H9 (cell line): ENCODE measurements around the gene RIOK3. TPM values are rescaled to one million over a fixed set of nuclear protein-coding genes. Genes with fewer than 3 reads are reported as not detected.
"Not testable (repeated sequence)": the region's sequence is repeated elsewhere in the genome, so short reads cannot be mapped to it uniquely, and the experiment has no call there.

Source experiments
- DNase-seq: peaks from one replicate; pipeline ENCODE4 v3.0.0-alpha.2; 2017
- H2AFZ ChIP-seq: one replicate; pipeline ENCODE4 v1.6.1; 2013; ENCODE audit warnings: mild to moderate bottlenecking, low read length, control low read depth, moderate library complexity
- H2AK5ac ChIP-seq: 2 replicates; pipeline ENCODE4 v1.6.1; 2013; ENCODE audit warnings: low read length, control low read depth, mixed read lengths; ENCODE audit not compliant: insufficient read length
- H2BK120ac ChIP-seq: one replicate; pipeline ENCODE4 v1.6.1; 2013; ENCODE audit warnings: low read depth, mild to moderate bottlenecking, low read length, control low read depth, inconsistent platforms; ENCODE audit not compliant: poor library complexity, severe bottlenecking
- H2BK12ac ChIP-seq: 2 replicates; pipeline ENCODE4 v1.6.1; 2013; ENCODE audit warnings: low read length, control low read depth, mixed read lengths, low read depth; ENCODE audit not compliant: insufficient read length
- H2BK15ac ChIP-seq: 2 replicates; pipeline ENCODE4 v1.6.1; 2013; ENCODE audit warnings: low read depth, low read length, control low read depth
- H2BK20ac ChIP-seq: one replicate; pipeline ENCODE4 v1.6.1; 2013; ENCODE audit warnings: low read depth, mild to moderate bottlenecking, low read length, control low read depth, inconsistent platforms; ENCODE audit not compliant: poor library complexity, severe bottlenecking
- H2BK5ac ChIP-seq: 2 replicates; pipeline ENCODE4 v1.6.1; 2013; ENCODE audit warnings: low read length, control low read depth, mixed read lengths; ENCODE audit not compliant: insufficient read length
- H3K14ac ChIP-seq: 2 replicates; pipeline ENCODE4 v1.6.1; 2013; ENCODE audit warnings: low read length, control low read depth; ENCODE audit not compliant: insufficient read depth
- H3K18ac ChIP-seq: 2 replicates; pipeline ENCODE4 v1.6.1; 2013; ENCODE audit warnings: low read depth, mild to moderate bottlenecking, mixed read lengths, low read length, control low read depth; ENCODE audit not compliant: insufficient read length
- H3K23ac ChIP-seq: 2 replicates; pipeline ENCODE4 v1.6.1; 2013; ENCODE audit warnings: low read length, control low read depth, mixed read lengths, low read depth; ENCODE audit not compliant: insufficient read length
- H3K23me2 ChIP-seq: 2 replicates; pipeline ENCODE4 v1.6.1; 2013; ENCODE audit warnings: low read depth, mild to moderate bottlenecking, mixed read lengths, low read length, control low read depth; ENCODE audit not compliant: insufficient read length, poor library complexity, severe bottlenecking
- H3K27ac ChIP-seq: 2 replicates; pipeline ENCODE4 v1.5.1; 2013; ENCODE audit warnings: low read length, control low read depth, mixed read lengths, low read depth; ENCODE audit not compliant: insufficient read length
- H3K27me3 ChIP-seq: 2 replicates; pipeline ENCODE4 v1.6.1; 2013; ENCODE audit warnings: low read length, control low read depth, inconsistent platforms; ENCODE audit not compliant: insufficient read depth
- H3K4ac ChIP-seq: 2 replicates; pipeline ENCODE4 v1.6.1; 2013; ENCODE audit warnings: low read depth, mild to moderate bottlenecking, control low read depth, inconsistent platforms, low read length, moderate library complexity
- H3K4me1 ChIP-seq: 2 replicates; pipeline ENCODE4 v1.6.1; 2013; ENCODE audit warnings: low read length, control low read depth, inconsistent platforms; ENCODE audit not compliant: insufficient read depth
- H3K4me2 ChIP-seq: 2 replicates; pipeline ENCODE4 v1.6.1; 2013; ENCODE audit warnings: low read length, control low read depth, mixed read lengths; ENCODE audit not compliant: insufficient read length, insufficient read depth
- H3K56ac ChIP-seq: 2 replicates; pipeline ENCODE4 v1.6.1; 2013; ENCODE audit warnings: low read depth, mild to moderate bottlenecking, mixed read lengths, low read length, control low read depth; ENCODE audit not compliant: insufficient read length
- H3K79me1 ChIP-seq: 2 replicates; pipeline ENCODE4 v1.6.1; 2013; ENCODE audit warnings: low read depth, mild to moderate bottlenecking, moderate library complexity, low read length, control low read depth, inconsistent platforms; ENCODE audit not compliant: insufficient read depth, poor library complexity, severe bottlenecking
- H3K79me2 ChIP-seq: 2 replicates; pipeline ENCODE4 v1.6.1; 2013; ENCODE audit warnings: low read length, control low read depth, inconsistent platforms; ENCODE audit not compliant: insufficient read depth
- H3K9ac ChIP-seq: 2 replicates; pipeline ENCODE4 v1.6.1; 2013; ENCODE audit warnings: low read length, control low read depth, mixed read lengths; ENCODE audit not compliant: insufficient read length; ENCODE audit errors: extremely low read depth
- H3K9me3 ChIP-seq: one replicate; pipeline ENCODE4 v1.6.1; 2013; ENCODE audit warnings: low read depth, low read length, inconsistent platforms; ENCODE audit not compliant: control insufficient read depth
- H3T11ph ChIP-seq: one replicate; pipeline ENCODE4 v1.6.1; 2013; ENCODE audit warnings: mild to moderate bottlenecking, low read length, control low read depth, inconsistent platforms
- H4K20me1 ChIP-seq: one replicate; pipeline ENCODE4 v1.6.1; 2013; ENCODE audit not compliant: control insufficient read depth, insufficient read length, insufficient read depth
- H4K5ac ChIP-seq: 2 replicates; pipeline ENCODE4 v1.6.1; 2013; ENCODE audit warnings: low read depth, mild to moderate bottlenecking, mixed read lengths, low read length, control low read depth; ENCODE audit not compliant: insufficient read length
- H4K8ac ChIP-seq: replicated peaks from 2 replicates; pipeline ENCODE4 v1.6.1; 2013; ENCODE audit warnings: low read length, control low read depth, mixed read lengths, low read depth; ENCODE audit not compliant: insufficient read length
- H4K91ac ChIP-seq: 2 replicates; pipeline ENCODE4 v1.6.1; 2013; ENCODE audit warnings: low read depth, mild to moderate bottlenecking, moderate library complexity, mixed read lengths, low read length, control low read depth; ENCODE audit not compliant: insufficient read length
- H3K27ac Mint-ChIP-seq, 3 experiments: 2 replicates in 2 of 3; 3 replicates in 1 of 3; pipeline ENCODE4 v1.8.0; 2020 to 2021; ENCODE audit warnings: mixed read lengths in 3 of 3, mild to moderate bottlenecking in 1 of 3, moderate library complexity in 1 of 3
- H3K27me3 Mint-ChIP-seq: 2 replicates; pipeline ENCODE4 v1.8.0; 2021; ENCODE audit warnings: low read depth, mild to moderate bottlenecking, moderate library complexity, mixed read lengths
- H3K36me3 Mint-ChIP-seq, 3 experiments: 2 replicates in 2 of 3; 3 replicates in 1 of 3; pipeline ENCODE4 v1.8.0; 2020 to 2021; ENCODE audit warnings: low read depth in 3 of 3, mixed read lengths in 3 of 3; ENCODE audit not compliant: insufficient read depth in 1 of 3
- H3K4me1 Mint-ChIP-seq, 2 experiments: 2 replicates each; pipeline ENCODE4 v1.8.0; 2020; ENCODE audit warnings: mixed read lengths in 2 of 2
- H3K4me3 Mint-ChIP-seq, 2 experiments: 2 replicates in 1 of 2; 3 replicates in 1 of 2; pipeline ENCODE4 v1.8.0; 2020 to 2021; ENCODE audit warnings: mild to moderate bottlenecking in 2 of 2, mixed read lengths in 2 of 2, moderate library complexity in 1 of 2
- H3K9me3 Mint-ChIP-seq, 2 experiments: 2 replicates in 1 of 2; 3 replicates in 1 of 2; pipeline ENCODE4 v1.8.0; 2020; ENCODE audit warnings: mild to moderate bottlenecking in 2 of 2, mixed read lengths in 2 of 2, moderate library complexity in 1 of 2
- WGBS: extraction: QIAGEN DNeasy Blood & Tissue Kit; methylation state at CpG from one replicate; pipeline ENCODE4 v1.1.7; 2013; ENCODE audit warnings: missing lambda C conversion rate, low lambda C conversion rate, mixed read lengths; ENCODE audit not compliant: insufficient read length; ENCODE audit errors: extremely low coverage; 5-methylcytosine and 5-hydroxymethylcytosine counted together
- total RNA-seq: library from RNA; stranded (reverse); gene quantifications from 2 replicates; pipeline ENCODE4 v1.2.1, GENCODE V29; 2021
- TF ChIP-seq, protein P1 (sequence below): fragments of 200-600 bp; sonication (generic); conservative IDR thresholded peaks from 3 replicates; pipeline ENCODE4 v1.8.0; 2021; ENCODE audit warnings: antibody characterized with exemption, mild to moderate bottlenecking

The RIOK3 gene
- total RNA-seq, 1 experiment from 2014 or later = 34.6 TPM

- Histone ChIP-seq H2AFZ (no peak overlapping the region), H2BK120ac (no peak overlapping the region), H3K79me2 (no peaks in the 10 kb centered on the region), H3K56ac (no peak overlapping the region), H3K79me1 (no peaks in the 10 kb centered on the region), H3K9me3 (no peaks in the 10 kb centered on the region), H2AK5ac (no peak overlapping the region), H3K27ac (no peak overlapping the region), H3K23ac (no peak overlapping the region), H3K9ac (no peak overlapping the region), H4K8ac (no peak overlapping the region), H3K14ac (no peak overlapping the region), H3K4me1 (no peaks in the 10 kb centered on the region), H2BK12ac (no peak overlapping the region), H4K91ac (no peak overlapping the region), H3K23me2 (peaks cover 3% of the 10 kb centered on the region), H3K4me2 (no peak overlapping the region), H4K5ac (no peak overlapping the region), H2BK20ac (no peak overlapping the region), H3K18ac (no peak overlapping the region), H3K4ac (no peak overlapping the region), H2BK15ac (no peak overlapping the region), H2BK5ac (no peak overlapping the region), H3K27me3 (no peaks in the 10 kb centered on the region), H3T11ph (no peak overlapping the region), H4K20me1 (no peaks in the 10 kb centered on the region)
- Mint-ChIP-seq H3K9me3 (no peaks in the 10 kb centered on the region), H3K27me3 (peaks cover 19% of the 10 kb centered on the region), H3K4me3 (no peak overlapping the region), H3K4me1 (peaks cover 19 to 23% of the 10 kb centered on the region in 2 experiments), H3K27ac (no peak overlapping the region), H3K36me3 (peaks cover 13 to 29% (median 23%) of the 10 kb centered on the region in 3 experiments; a peak in 6 of 7 replicates)
- DNase-seq = no peak
- WGBS = no CpG with 5 or more reads among the region's 6 CpGs
- TF ChIP-seq, protein P1, sequence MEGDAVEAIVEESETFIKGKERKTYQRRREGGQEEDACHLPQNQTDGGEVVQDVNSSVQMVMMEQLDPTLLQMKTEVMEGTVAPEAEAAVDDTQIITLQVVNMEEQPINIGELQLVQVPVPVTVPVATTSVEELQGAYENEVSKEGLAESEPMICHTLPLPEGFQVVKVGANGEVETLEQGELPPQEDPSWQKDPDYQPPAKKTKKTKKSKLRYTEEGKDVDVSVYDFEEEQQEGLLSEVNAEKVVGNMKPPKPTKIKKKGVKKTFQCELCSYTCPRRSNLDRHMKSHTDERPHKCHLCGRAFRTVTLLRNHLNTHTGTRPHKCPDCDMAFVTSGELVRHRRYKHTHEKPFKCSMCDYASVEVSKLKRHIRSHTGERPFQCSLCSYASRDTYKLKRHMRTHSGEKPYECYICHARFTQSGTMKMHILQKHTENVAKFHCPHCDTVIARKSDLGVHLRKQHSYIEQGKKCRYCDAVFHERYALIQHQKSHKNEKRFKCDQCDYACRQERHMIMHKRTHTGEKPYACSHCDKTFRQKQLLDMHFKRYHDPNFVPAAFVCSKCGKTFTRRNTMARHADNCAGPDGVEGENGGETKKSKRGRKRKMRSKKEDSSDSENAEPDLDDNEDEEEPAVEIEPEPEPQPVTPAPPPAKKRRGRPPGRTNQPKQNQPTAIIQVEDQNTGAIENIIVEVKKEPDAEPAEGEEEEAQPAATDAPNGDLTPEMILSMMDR = no peak
Measured at GRCh38 chr18:23506393-23506792, 53.3 kb downstream of the RIOK3 start.

- not testable (repeated sequence) for H3T11ph ChIP-seq, H3K9ac ChIP-seq, H3K18ac ChIP-seq, H2BK12ac ChIP-seq, H3K4ac ChIP-seq, H3K27me3 ChIP-seq, H3K79me2 ChIP-seq, H4K20me1 ChIP-seq, H3K56ac ChIP-seq, H3K9me3 ChIP-seq, DNase-seq, H3K23me2 ChIP-seq, H3K27me3 Mint-ChIP-seq, H2BK120ac ChIP-seq, H3K27ac Mint-ChIP-seq, H3K4me1 ChIP-seq, H3K27ac ChIP-seq, H2BK20ac ChIP-seq, H3K4me2 ChIP-seq, H2BK5ac ChIP-seq, H3K79me1 ChIP-seq, H4K5ac ChIP-seq, H3K23ac ChIP-seq, H2BK15ac ChIP-seq, H4K8ac ChIP-seq, H4K91ac ChIP-seq, H3K14ac ChIP-seq, H2AFZ ChIP-seq, H3K4me1 Mint-ChIP-seq, H2AK5ac ChIP-seq, H3K4me3 Mint-ChIP-seq, H3K9me3 Mint-ChIP-seq
- no CpG with 5 or more reads among the region's 2 CpGs for WGBS
- peaks cover 13 to 36% (median 24%) of the 10 kb centered on the region in 3 experiments; a peak in 6 of 7 replicates for H3K36me3 Mint-ChIP-seq
Measured at GRCh38 chr18:23510923-23511322, 57.8 kb downstream of the RIOK3 start.
